NCI-H128 (cell line): Measurements from ENCODE around the gene COL10A1.
"Not testable (repeated sequence)": the region's sequence is repeated elsewhere in the genome, so short reads cannot be mapped to it uniquely, and the experiment has no call there.

ENCODE experiments used
- DNase-seq: peaks from one replicate; lab custom pipeline; 2025; ENCODE audit not compliant: unreplicated experiment; lab: John Stamatoyannopoulos, UW

Gene COL10A1

DNA sequence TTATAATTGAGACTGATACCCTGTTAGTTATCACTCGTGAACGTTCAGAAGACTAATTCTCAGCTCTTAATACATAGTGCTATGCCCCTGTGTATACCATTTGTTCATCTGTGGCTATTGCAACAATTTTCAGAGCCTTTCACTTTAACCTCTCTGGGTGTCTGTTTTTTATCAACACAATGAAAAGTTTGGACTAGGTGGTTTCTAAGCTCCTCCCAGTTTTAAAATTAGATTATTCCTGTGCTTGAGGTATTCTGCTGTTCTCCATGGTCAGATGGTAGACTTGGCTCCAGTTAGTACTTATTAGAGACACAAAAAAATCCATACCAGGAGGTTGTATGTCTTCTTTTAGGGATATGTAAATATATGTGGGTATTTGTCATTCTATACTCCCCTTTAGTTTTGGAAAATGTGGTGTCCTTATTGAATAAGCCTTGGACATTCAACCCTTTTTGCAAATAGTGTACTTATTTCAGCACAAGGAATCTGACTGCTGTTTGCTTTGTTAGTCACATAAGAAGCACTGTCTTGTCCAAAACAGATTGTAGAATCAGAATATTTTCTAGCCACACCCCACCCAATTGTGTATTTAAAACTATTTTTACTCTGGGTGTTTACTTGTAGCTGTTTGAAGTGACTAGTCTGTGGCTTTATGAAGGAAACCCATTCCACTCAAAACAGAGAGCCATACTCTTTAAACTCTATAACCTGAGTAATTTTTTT, 2.0 kb upstream of the COL10A1 start:
- DNase-seq = no peak

DNA sequence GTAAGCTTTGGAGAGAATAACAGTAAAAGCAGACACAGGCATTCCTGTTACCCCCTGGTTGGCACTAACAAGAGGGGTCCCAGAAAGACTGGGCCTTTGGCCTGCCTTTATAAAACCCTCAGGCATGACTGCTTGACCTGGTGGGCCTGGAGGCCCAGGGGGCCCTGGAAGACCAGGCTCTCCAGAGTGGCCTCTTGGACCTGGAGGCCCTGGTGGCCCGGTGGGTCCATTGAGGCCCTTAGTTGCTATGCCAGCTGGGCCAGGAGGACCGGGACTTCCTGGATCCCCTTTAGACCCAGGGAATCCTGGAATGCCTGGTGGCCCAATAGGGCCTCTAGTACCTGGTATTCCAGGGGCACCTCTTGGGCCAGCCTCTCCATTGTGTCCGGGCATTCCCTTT, 5.5 kb downstream of the COL10A1 start:
- no peak for DNase-seq

- no peak for DNase-seq
These were observed 7.3 kb downstream of the COL10A1 start for GRCh38 chr6:116118608-116119007.

GRCh38 chr6:116115781-116116180, 10.2 kb downstream of the COL10A1 start:
- DNase-seq = no peak

DNA sequence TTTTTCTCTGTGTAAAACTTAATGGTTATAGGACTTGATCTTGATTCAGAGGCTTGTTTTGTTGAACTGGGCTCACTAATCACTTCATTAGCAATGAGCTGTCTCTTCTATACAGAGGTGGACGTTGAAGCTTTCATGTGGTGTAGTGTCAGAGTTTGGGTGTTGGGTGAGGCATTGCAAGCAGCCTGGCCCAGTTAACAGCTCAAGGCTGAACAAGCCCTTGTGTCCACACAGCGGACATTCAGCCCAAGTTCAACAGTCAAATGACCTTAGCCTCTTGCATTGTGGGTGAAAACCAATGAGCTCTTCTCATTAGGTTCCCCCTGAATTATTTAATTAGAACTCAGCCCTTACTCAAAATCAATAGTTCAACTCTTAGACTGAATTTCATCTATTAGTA, 12.5 kb downstream of the COL10A1 start:
- DNase-seq = no peak

DNA sequence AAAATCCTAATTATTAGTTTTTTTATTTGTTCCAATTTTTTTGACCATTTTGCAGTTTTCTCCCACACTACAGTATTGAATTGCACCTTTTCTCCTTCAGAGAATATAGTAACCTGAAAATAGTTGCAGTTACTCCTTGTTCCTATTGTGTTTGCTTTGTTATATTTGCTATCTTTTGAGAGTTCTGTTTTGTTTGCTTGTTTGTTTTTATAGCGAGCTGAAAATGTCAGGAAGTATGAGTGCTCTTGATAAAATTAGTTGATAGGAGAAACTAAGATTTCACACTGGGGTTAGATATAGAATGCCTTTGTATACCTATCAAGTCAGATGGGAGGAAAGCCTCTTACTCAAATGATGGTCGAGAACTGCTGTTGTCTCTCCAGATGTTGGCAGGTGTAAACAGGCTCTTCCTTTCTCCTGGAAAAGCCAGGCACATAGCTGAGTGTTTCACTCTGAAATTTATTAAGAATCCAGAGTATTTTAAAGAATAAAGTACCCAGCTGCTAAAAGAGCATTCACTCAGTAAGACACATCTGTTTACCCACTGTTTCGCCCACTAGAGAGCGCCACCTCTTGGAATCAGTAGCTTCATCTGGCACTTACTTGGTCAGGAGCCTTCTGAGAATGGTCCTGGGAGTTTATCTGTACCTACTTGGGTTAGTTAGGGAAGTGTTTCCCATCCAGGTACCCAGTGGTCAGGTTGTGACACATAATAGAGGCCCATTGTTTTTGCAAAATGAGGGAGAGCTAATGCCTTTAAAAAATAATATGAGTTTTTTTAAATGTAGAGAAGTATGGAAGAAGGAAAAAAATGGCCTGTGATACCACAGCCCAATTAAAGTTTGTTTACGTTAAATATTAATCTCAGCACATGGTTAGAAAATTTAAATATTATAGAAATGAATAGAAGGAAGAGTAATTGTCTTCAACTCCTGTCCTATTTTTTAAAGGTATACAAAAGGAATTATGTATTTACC, 14.1 kb downstream of the COL10A1 start:
- no peak for DNase-seq

DNA sequence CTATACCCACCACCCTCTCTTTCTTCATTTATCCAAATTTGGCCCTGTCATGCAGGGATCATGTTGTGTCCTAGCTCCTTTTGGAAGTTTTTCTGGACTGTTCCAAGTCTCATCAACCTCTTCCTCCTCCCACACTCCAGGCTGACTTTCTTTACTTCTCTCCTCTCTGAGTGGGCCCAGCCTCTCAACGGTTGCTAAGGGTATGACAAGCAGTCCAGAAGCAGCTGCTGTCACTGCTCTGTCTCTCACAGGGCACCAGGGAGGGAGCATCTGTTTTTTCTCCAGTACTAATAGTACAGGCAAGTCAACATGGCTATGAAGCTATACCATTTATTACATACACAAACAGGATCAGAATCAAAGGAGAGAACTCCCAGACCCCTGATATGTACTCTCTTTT, 17.1 kb downstream of the COL10A1 start:
- DNase-seq = no peak

DNA sequence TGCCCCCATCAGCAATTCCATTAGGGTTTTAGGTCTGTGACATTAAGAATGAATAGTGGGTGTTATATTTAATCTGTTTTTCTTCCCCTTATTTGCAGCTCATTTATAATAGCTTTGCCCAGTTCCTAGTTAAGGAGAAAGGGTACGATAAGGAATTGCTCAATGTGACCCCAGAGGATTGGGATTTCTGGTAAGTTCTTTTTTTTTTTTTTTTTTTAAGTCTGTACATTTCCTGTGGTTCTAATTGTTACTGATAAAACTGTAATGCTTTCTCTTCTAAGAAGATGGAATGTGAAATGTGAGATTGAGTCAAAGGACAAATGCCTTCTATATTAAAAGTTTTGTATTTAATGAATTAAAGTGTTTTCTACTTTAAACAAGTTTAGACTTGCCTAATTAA, 19.8 kb downstream of the COL10A1 start:
- no peak for DNase-seq

DNA sequence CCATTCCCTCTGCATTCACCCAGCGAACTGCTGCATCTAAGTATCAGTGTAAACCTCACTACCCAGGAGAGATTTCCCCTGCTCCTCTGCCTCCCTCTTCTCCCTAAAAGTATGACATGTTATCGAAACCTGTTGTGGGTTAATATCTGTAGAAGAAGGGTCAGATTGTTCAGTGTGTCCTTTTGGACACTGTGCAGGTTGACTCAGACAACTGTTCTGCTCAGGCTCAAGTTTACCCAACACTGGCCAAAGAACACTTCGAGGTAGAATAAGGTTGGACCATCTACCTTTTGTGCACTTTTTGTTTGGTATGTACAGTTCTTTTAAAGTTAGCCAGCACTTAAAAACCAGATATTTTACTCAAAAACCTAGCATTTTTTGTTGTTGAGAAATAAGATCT, 20.7 kb downstream of the COL10A1 start:
- DNase-seq = no peak

DNA sequence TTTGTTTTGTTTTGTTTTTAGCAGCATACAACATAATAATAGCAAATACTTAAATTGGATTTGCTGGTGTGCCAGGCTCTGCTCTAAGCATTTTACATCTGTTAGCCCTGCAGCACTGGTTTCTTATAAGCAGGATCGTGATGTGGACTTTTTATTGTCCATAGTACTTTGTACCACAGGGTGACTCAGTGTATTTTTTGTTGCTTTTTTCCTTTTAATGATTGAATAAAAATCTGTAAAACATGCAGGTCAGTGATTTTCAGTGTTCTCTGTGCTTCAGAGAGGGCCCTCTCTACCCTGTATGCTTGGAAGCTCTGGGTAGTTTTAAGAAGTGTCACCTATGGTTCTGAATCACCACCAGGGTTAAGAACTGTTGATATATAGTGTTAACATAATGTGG, 21.3 kb downstream of the COL10A1 start:
- no peak for DNase-seq

- DNase-seq = no peak
These were observed 23.1 kb downstream of the COL10A1 start for GRCh38 chr6:116102873-116103272.

GRCh38 chr6:116101790-116102189, 24.1 kb downstream of the COL10A1 start:
- no peak for DNase-seq

- no peak for DNase-seq
These were observed 24.6 kb downstream of the COL10A1 start for GRCh38 chr6:116101302-116101718.

GRCh38 chr6:116100419-116101301, 25.3 kb downstream of the COL10A1 start, which contains the start of gene NT5DC1:
Gene NT5DC1 (plus strand): TSS chr6:116100853. CDS start chr6:116100931, 78 bp downstream.
- DNase-seq = peak; percentile 48

- DNase-seq = no peak
These were observed 26.9 kb downstream of the COL10A1 start for GRCh38 chr6:116099036-116099435.

- DNase-seq = no peak
These were observed 28.7 kb downstream of the COL10A1 start for GRCh38 chr6:116096979-116097816.

GRCh38 chr6:116096048-116096759, 29.7 kb downstream of the COL10A1 start:
- not testable (repeated sequence) for DNase-seq

- DNase-seq = no peak
These were observed 31.9 kb downstream of the COL10A1 start for GRCh38 chr6:116094041-116094440.

DNA sequence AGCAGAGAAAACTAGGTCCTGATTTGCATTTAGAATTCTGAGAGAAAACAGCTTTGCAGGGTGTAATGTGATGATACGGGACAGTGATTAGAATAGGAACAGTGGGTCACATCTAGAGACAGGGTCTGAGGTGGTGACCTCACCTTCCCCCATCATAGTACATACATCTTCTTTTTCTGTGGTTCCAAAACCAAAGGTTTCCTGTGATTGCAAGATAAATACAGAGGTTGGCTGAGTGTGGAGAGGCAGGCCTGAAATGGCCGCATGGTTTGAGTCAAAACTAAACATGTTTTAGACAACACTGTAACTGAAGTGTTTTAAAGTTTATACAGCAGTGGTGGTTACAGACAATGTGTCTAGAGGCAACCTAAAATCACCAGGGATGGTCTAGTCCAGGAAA, 35.7 kb downstream of the COL10A1 start:
- no peak for DNase-seq
